Measurements from ENCODE around the gene MEIS2.

MEIS2 gene

DNA sequence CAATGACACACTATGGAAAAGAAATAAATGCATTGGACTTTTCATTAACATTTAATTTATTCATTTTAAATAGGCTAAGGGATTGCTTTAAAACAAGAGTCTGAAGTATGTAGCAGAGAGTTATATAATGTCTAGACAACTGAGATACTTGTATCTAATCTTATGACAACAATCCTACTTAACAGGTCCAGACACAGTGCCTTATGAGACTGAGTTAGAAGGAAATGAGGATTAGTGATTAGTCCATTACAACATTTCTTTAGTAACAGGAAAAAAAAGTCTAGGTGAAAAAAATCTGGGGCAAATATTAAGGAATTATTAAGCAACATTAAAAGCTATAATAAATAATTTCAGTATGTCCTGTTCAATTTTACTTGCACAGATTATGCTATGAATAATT, 140.6 kb downstream of the MEIS2 start:
- DNase-seq = no peak

- no peak for DNase-seq
Observed at GRCh38 chr15:36958606-36959005, 141.7 kb downstream of the MEIS2 start.

- DNase-seq = no peak
Observed at GRCh38 chr15:36954486-36954885, 145.9 kb downstream of the MEIS2 start.

- DNase-seq = no peak
Observed at GRCh38 chr15:36953346-36953745, 147.0 kb downstream of the MEIS2 start.

DNA sequence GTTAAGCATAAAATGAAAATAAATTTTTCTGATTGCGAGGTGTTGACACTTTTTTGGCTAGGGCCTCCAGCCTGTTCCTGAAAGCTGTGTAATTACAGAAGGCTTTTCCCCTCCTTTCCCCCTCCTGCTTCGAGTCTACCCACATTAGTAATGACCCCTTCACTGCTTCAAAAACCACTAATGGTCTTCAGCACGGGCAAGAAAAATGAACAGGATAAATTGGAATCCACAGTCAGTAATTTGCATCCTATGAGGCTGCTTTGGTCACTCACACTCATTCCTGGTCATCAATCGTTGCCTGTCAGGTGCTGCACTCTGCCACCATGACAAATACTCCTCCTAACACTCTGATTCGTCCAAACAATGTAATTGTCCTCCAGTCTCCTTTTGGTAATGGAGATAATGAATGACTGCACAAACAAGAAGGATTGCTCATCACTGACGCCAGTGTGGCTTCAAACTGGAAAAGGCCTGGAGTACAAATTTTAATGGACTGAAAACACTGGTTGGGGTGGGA, 148.6 kb downstream of the MEIS2 start:
- DNase-seq = no peak

DNA sequence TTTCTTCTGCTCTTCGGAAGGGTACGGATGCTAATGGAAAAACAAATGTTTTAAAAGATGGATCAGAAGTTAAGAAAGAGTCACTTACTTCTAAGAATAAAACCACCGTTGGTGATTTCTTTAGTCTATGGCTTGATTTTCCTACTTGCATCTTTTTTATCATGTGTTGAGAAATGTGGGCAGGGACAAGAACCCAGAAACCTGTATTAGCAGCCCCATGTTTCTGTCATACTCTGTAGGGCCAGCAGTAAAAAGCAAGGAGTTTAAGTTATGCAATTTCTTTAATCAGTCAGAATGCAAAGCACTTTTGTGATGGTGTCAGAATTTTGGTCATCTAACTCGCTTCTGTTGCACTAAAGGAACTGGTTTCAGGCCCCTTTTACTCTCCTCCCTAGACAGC, 150.0 kb downstream of the MEIS2 start:
- DNase-seq = no peak

GRCh38 chr15:36948982-36949381, 151.4 kb downstream of the MEIS2 start:
- DNase-seq = no peak

GRCh38 chr15:36947035-36947719, 153.2 kb downstream of the MEIS2 start:
- no peak for DNase-seq

DNA sequence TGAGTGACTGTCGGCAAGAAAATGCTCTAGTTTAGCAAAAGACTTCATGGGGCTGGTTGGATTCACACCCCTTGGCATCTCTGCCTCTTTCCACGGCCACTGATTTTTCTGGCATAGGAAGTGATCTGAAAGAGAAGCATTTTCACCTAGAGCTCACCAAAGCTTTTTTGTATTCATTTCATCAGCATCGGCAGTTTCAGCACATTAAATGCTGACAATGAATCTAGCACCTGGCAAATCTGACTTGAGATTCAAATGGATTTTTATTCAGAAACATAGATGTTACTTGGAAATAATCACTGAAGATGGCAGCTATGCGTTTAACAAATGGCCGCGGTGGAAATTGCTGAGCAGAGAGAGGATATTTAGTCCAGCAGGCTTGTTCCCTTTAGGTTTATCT, 155.9 kb downstream of the MEIS2 start:
- DNase-seq = no peak

DNA sequence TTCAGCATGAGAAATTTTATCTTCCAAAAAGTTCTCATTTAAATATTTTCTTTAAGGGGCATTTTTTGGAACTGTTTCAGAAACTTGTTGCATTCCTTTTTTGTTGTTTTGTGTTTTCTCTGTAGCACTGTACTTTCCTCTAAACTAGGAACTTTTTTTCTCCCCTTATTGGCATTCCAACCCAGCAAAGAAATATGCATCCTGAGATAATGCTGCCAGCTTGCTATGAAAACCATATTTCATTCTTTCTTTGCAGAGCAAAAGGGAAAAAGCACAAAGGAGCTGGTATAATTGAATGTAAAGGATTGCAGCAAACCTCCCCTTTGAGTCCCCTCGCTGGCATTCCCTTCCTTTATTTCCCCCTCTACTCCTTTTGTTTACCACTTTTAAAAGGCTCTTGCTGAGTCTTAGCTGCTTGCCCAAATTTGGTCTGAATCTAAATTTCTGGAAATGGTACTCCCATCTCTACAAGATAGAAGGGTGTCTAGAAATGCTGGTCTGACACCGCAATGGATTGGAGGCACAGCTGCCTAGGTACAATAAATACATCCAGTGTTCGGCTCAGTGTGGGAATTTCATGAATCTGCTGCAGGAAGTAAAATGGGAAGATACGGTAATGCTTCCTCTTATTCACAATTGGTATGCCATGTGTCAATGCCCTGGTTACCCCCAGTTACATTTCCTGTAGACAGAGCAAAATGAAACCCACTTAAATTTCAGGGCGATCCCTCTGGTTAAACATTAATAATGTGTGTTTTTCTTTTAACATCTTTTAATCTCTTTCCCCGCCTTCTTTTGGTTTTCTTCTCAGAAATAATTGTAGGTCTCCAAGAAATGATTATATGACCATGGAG, 156.6 kb downstream of the MEIS2 start:
- DNase-seq = no peak

GRCh38 chr15:36942248-36942827, 158.0 kb downstream of the MEIS2 start:
- no peak for DNase-seq

DNA sequence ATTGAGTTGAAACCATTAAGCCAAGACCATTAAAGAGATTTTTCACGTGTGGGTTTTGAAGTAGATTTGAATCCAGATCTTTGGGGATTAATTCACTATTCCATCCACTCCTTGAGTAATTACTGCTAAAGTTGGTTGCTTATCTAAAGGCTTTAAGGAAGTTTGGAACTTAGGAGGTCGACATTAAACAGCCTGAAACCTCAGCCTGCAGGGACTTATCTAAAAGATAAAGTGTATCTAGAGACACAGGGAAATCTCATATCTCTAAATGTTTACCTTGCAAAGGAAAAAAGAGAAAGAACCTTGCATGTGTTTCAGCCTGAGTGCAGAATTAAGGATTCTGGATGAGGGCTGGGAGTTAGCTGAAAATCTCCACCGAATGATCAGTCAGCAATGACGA, 158.6 kb downstream of the MEIS2 start:
- no peak for DNase-seq

DNA sequence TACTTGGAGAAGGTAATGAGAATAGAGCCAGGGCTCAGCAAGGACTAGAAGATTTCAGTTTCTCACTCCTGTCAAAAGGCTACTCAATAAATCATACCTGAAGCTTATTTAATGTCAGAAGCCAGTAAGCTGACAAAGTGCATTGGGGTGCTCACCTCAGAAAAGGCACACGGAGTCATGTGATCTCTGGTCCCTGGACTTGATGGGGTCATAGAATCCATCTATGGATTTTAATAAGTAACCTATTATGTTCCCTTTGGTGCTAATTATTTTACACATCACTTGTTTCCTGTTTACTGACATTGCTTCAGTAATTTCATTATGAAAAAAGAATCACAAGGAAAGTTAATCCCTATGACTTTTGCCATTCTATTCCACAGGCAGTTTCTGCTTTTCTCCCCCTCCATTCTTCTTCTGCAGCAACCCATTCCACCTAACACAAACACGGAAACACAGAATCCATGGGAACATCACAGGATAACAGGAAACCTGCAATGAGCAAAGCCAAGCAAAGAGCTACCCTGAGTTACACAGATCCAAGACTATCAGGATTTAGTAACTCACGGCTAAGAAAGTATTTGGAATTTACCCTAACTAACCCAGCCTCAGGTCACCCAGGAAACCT, 159.6 kb downstream of the MEIS2 start:
- DNase-seq = no peak

- DNase-seq = no peak
Observed at GRCh38 chr15:36940219-36940618, 160.1 kb downstream of the MEIS2 start.

GRCh38 chr15:36938764-36939163, 161.6 kb downstream of the MEIS2 start:
- no peak for DNase-seq

DNA sequence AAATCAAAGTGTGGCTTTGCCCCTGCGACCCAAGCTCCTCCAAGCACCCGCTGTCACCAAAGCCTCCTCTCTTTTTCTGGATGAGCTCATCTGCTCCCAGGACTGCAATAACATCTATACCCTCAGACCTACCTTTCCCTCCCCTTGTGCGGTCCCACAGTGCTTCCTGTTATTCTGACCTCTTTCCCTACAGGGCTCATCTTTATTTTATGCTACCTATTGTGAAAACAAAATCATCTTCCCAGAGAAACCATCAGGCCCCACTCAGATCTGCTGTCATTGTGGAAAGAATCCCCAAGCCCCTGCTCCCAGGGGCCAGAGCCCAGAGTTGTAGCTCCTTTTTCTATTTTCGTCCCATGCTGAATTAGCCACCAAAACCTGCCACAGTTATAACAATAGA, 162.2 kb downstream of the MEIS2 start:
- DNase-seq = no peak

DNA sequence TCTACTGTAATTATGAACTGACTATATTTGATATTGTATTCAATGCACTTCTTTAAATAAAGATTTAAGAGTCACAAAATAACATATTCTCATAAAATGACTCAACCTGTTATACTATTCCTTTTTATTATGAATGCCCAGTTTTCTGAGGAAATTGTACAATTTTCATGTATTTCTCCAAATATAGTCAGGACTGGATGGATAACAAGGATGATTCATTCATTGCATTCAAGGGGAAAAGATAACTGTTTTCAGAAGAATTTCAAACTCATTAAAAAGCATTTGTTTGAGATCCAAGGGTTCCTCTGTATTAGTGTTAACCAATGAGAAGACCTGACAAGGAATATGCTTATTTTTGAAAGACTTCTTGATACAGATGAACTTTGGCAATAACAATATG, 163.7 kb downstream of the MEIS2 start:
- DNase-seq = no peak

DNA sequence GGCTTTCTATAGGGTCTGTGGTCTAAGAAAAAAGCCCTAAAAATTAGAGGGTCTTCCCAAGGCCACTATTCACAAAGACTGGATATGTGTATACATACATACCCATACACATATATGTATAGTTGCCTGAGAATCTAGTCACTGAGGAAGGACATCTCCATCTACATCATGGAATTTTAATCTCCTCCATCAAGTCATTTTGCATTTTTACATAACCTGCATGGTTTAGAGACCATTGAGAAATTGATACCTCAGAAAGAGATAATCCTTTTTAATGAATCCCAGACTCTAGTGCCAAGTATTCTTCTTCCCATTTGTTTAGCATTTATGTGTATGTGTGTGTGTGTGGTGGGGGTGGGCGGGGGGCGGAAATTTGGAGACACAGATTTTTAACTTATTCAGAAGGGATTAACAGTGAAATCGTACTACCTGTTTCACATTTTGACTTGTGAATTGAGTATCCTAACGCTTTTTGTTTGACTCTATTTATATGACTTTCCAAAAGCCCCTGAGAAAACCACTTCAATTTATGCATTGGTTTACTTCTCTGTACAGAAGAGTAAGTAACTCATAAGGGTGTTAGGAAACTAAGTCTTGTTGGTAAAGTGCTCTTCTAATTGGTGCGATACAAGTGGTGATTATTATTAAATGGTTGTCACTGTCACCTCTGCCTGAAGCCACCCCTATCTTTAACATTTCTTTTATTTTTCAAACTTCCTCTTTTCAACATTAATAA, 166.9 kb downstream of the MEIS2 start:
- no peak for DNase-seq

DNA sequence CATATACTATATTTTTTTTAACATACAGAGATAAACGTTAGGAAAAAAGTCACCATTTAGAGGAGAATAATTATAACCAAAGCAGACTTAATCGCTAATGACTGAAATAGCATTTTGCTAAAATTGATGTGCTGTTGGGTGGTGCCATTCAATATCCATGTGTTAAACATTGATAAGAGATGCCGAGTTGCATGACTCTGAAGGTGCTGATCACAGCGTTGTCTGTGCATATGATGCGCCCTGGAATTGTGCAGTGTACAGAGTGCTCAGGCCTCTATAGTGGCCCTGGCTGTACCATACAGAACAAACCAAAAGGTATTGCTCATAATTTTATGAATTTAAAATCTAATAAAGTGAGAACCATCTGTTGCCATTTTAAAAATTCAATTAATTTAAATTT, 168.3 kb downstream of the MEIS2 start:
- DNase-seq = no peak

DNA sequence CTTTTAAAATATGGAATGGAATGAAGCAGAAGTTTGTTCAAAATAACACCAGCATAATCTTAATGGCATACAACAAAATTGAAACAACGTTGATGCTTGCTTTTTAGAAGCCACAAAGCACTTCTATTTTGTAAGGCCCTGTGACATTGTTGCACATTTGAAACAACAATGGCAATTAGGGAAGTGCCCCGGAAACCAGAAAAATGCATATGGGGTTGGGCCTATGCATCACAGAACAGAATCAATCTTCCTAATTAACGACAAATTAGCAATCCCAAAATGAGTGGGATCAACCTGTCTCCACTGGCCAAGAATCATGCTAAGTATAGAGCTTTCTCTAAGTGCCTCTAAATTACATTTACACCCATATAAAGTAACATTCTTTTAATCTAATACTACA, 168.9 kb downstream of the MEIS2 start:
- no peak for DNase-seq

- no peak for DNase-seq
Observed at GRCh38 chr15:36926427-36926825, 173.9 kb downstream of the MEIS2 start.

DNA sequence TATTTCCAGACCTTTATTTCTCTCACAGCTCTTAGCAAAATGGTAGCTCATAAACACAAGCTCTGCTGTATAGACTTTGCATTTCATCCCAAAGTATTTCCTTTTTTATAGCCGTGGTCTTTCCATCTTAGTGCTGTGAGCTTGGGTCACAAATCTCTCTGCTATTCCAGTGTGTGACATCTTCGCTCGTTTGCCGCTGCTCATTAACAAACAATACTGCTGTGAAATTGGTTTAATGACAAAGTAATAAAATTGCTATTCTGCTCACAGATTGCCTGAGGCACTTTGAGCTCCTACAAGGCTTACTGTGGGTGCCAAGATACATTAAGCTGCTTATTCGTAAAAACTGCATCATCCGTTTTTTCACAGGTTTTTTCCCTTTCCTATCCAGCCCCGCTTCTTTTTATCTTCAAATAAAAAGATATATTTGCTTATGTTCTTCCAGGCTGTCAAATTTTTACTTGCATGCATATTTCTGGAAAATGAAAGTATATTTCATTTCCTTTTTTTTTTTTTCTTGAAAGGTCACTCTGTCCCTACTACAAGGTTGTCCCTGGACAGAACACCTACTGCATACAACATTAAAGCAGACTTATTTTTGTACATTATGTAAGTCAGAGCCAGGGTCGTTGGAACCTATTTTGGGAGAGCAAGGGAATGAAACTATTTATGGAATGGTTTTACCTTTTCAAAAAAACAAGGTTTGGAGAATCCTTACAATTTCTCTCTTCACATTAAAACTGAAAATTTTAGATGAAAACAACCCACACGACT, 174.5 kb downstream of the MEIS2 start:
- no peak for DNase-seq
